SK-N-SH (cell line): ENCODE results near the gene HOXD10. TPM values are rescaled to one million over a fixed set of nuclear protein-coding genes. Genes with fewer than 3 reads are reported as not detected.

Experiments used
- CTCF ChIA-PET: fragments of 300-600, 350-600 bp; formaldehyde crosslinking; extraction: SDS; loops from one replicate; lab custom pipeline; 2021; lab: Yijun Ruan, JAX
- POLR2A ChIA-PET: fragments of 350-600 bp; sonication (Branson Sonifier 250); formaldehyde crosslinking; extraction: SDS; loops from one replicate; lab custom pipeline; 2020; ENCODE audit warnings: antibody characterized with exemption, inconsistent platforms; lab: Yijun Ruan, JAX
- DNase-seq: peaks from one replicate; pipeline ENCODE4 v3.0.0; 2012
- H2AFZ ChIP-seq: fragments of 200-600 bp; sonication (generic); 2 replicates; pipeline ENCODE4 v1.8.1; 2016; ENCODE audit warnings: antibody characterized with exemption, mild to moderate bottlenecking, low read depth
- H3F3A ChIP-seq: fragments of 200-600 bp; sonication (generic); replicated peaks from 2 replicates; pipeline ENCODE3; 2016; ENCODE audit warnings: antibody characterized with exemption, mild to moderate bottlenecking; ENCODE audit not compliant: insufficient read depth
- H3K27ac ChIP-seq, 2 experiments: fragments of 200-500 bp in 1 of 2; fragments of 200-600 bp in 1 of 2; sonication (Bioruptor generic) in 1 of 2; sonication (generic), shearing (Covaris generic) in 1 of 2; 2 replicates each; pipeline versions ENCODE4 v1.5.1 to v1.6.1; 2014 to 2016; ENCODE audit warnings: low read depth in 2 of 2, inconsistent platforms in 1 of 2, low read length in 1 of 2, mild to moderate bottlenecking in 1 of 2, mixed read lengths in 1 of 2
- H3K27me3 ChIP-seq: fragments of 200-600 bp; sonication (generic), shearing (Covaris generic); 2 replicates; pipeline ENCODE4 v1.6.1; 2016; ENCODE audit warnings: mixed run types; ENCODE audit not compliant: insufficient read depth
- H3K36me3 ChIP-seq, 2 experiments: fragments of 200-500 bp in 1 of 2; fragments of 200-600 bp in 1 of 2; sonication (Bioruptor generic) in 1 of 2; sonication (generic) in 1 of 2; replicated peaks in 1 of 2; 2 replicates each; pipeline versions ENCODE3 to v1.5.1; 2014 to 2016; ENCODE audit warnings: low read length in 1 of 2, mild to moderate bottlenecking in 1 of 2; ENCODE audit not compliant: insufficient read depth in 2 of 2, control insufficient read depth in 1 of 2
- H3K4me1 ChIP-seq, 2 experiments: fragments of 200-500 bp in 1 of 2; fragments of 200-600 bp in 1 of 2; sonication (Bioruptor generic) in 1 of 2; sonication (generic), shearing (Covaris generic) in 1 of 2; 2 replicates each; pipeline versions ENCODE4 v1.5.1 to v1.6.1; 2014 to 2016; ENCODE audit warnings: low read depth in 1 of 2, low read length in 1 of 2, mixed run types in 1 of 2; ENCODE audit not compliant: insufficient read depth in 2 of 2, control insufficient read depth in 1 of 2
- H3K4me2 ChIP-seq: fragments of 200-600 bp; sonication (generic), shearing (Covaris generic); 2 replicates; pipeline ENCODE4 v1.6.1; 2017; ENCODE audit warnings: mixed run types
- H3K4me3 ChIP-seq, 2 experiments: fragments of 200-500 bp in 1 of 2; fragments of 200-600 bp in 1 of 2; sonication (Bioruptor generic) in 1 of 2; sonication (generic), shearing (Covaris generic) in 1 of 2; 2 replicates each; pipeline versions ENCODE4 v1.5.1 to v1.8.1; 2014 to 2016; ENCODE audit warnings: low read depth in 2 of 2, inconsistent platforms in 1 of 2, low read length in 1 of 2, mild to moderate bottlenecking in 1 of 2, mixed read lengths in 1 of 2, moderate library complexity in 1 of 2
- H3K79me2 ChIP-seq: fragments of 200-600 bp; sonication (generic); 2 replicates; pipeline ENCODE4 v1.8.1; 2017; ENCODE audit warnings: mild to moderate bottlenecking; ENCODE audit not compliant: insufficient read depth
- H3K9ac ChIP-seq: fragments of 200-600 bp; sonication (generic); 2 replicates; pipeline ENCODE4 v1.6.1; 2017; ENCODE audit warnings: mixed run types
- H3K9me2 ChIP-seq: fragments of 200-600 bp; sonication (generic); 2 replicates; pipeline ENCODE4 v1.6.1; 2017; ENCODE audit warnings: mixed run types
- H3K9me3 ChIP-seq: fragments of 200-600 bp; sonication (generic); 2 replicates; pipeline ENCODE4 v1.6.1; 2017; ENCODE audit warnings: mixed run types, mild to moderate bottlenecking, moderate library complexity
- H4K20me1 ChIP-seq: fragments of 200-600 bp; sonication (generic); 2 replicates; pipeline ENCODE4 v1.6.1; 2017; ENCODE audit warnings: mild to moderate bottlenecking, mixed run types; ENCODE audit not compliant: insufficient read depth
- CTCF ChIP-seq: fragments of 200-600 bp; sonication (generic); IDR thresholded peaks from 2 replicates; pipeline ENCODE4 v1.6.1; 2017; ENCODE audit warnings: antibody characterized with exemption, mild to moderate bottlenecking, moderate library complexity
- EP300 ChIP-seq, 2 experiments: IDR thresholded peaks; 2 replicates each; pipeline versions ENCODE4 v1.4.0 to v1.6.1; 2012; ENCODE audit warnings: borderline replicate concordance in 1 of 2, low read depth in 1 of 2, low read length in 1 of 2
- FOXM1 ChIP-seq: IDR thresholded peaks from 2 replicates; pipeline ENCODE4 v1.4.0; 2012; ENCODE audit warnings: low read depth, mild to moderate bottlenecking
- IRF3 ChIP-seq: fragments of 150-350 bp; IDR thresholded peaks from 2 replicates; pipeline ENCODE4 v1.6.1; 2016; ENCODE audit warnings: mild to moderate bottlenecking, low read depth, low read length
- MAX ChIP-seq: IDR thresholded peaks from 2 replicates; pipeline ENCODE4 v1.4.0; 2012; ENCODE audit warnings: low read depth
- MXI1 ChIP-seq: IDR thresholded peaks from 2 replicates; pipeline ENCODE4 v1.6.1; 2012; ENCODE audit warnings: mild to moderate bottlenecking, low read depth, low read length, improper control_type of control experiment
- NFIC ChIP-seq: IDR thresholded peaks from 2 replicates; pipeline ENCODE4 v1.4.0; 2012; ENCODE audit warnings: borderline replicate concordance
- RAD21 ChIP-seq: IDR thresholded peaks from 2 replicates; pipeline ENCODE4 v1.6.1; 2012; ENCODE audit warnings: mild to moderate bottlenecking, low read length
- RFX5 ChIP-seq: IDR thresholded peaks from 2 replicates; pipeline ENCODE4 v1.6.1; 2012; ENCODE audit warnings: mild to moderate bottlenecking, improper control_type of control experiment, low read length
- USF2 ChIP-seq: fragments of 150-350 bp; IDR thresholded peaks from 2 replicates; pipeline ENCODE4 v1.6.1; 2017; ENCODE audit warnings: antibody characterized with exemption, low read length, low read depth, borderline replicate concordance
- ZBTB33 ChIP-seq: IDR thresholded peaks from 2 replicates; pipeline ENCODE4 v1.4.0; 2012; ENCODE audit warnings: low read depth, borderline replicate concordance
- WGBS: methylation state at CpG from one replicate; pipeline ENCODE4 v1.1.6; 2017; ENCODE audit warnings: low lambda C conversion rate; 5-methylcytosine and 5-hydroxymethylcytosine counted together
- polyA plus RNA-seq, 3 experiments: library from polyadenylated mRNA; depleted of rRNA; stranded (reverse); fragments of >200 nt; gene quantifications; 2 replicates each; pipeline ENCODE4 v1.2.3, GENCODE V29; 2012

HOXD10 gene
- polyA plus RNA-seq, 1 of the 3 experiments (the other 2 are of a cell fraction) = 0.10 TPM

- TF ChIP-seq ZBTB33 = no peak
- TF ChIP-seq EP300 (IDR thresholded peaks at IDR 0.05; ENCODE audit: borderline replicate concordance in 1 of 2, low read depth in 1 of 2, low read length in 1 of 2) = peak in 1 of 2 experiments; percentile 56; a peak in 1 of 4 replicates
- no peak for TF ChIP-seq RAD21
- TF ChIP-seq MXI1 = peak; percentile 38; the same call in 1 of the 2 replicates
- TF ChIP-seq NFIC = peak; percentile 60
- TF ChIP-seq CTCF = no peak
- no peak for TF ChIP-seq USF2
- TF ChIP-seq, all 33 proteins: peak for 19
Observed at GRCh38 chr2:176128982-176129796, 12.6 kb downstream of the HOXD10 start, which contains the start of gene HOXD8 (continued).

- H3K36me3 ChIP-seq = no peaks in the 10 kb centered on the region
- peaks cover 19% of the 10 kb centered on the region for H3F3A ChIP-seq
- H3K27me3 ChIP-seq = no peaks in the 10 kb centered on the region
- ChIA-PET POLR2A (interaction anchor here (0.9 to 6.3 kb wide), 7 partner anchors 7 to 700 kb away, joined by 3 to 45 read pairs (median 14); partner anchors contain the start of gene HOXD9), CTCF (interaction anchor here (1.0 to 26.1 kb wide), 8 partner anchors 8 to 1019 kb away, joined by 3 to 1047 read pairs (median 7); no protein-coding TSS in a partner anchor)
- peak overlapping the region; percentile 62 to 63 for H3K27ac ChIP-seq
- H3K9me3 ChIP-seq = no peaks in the 10 kb centered on the region
- DNase-seq = no peak
- no peaks in the 10 kb centered on the region for H3K9me2 ChIP-seq
- 19% methylated on average over 27 of the region's 43 CpGs for WGBS
- peak overlapping the region; percentile 29; the same call in 1 of the 2 replicates for H2AFZ ChIP-seq
- H3K9ac ChIP-seq = peak overlapping the region; percentile 61; the same call in 1 of the 2 replicates
- peaks cover 24 to 32% of the 10 kb centered on the region in 2 experiments for H3K4me1 ChIP-seq
- peak overlapping the region; percentile 69 for H3K4me3 ChIP-seq
- TF ChIP-seq MAX (no peak), FOXM1 (no peak), CTCF (no peak), RFX5 (no peak), IRF3 (no peak)
- peaks cover 10% of the 10 kb centered on the region for H3K79me2 ChIP-seq
- no peaks in the 10 kb centered on the region for H4K20me1 ChIP-seq
- peak overlapping the region; percentile 85; the same call in 1 of the 2 replicates for H3K4me2 ChIP-seq
Observed at GRCh38 chr2:176129813-176130146, 13.2 kb downstream of the HOXD10 start.
